PFSK-1 (cell line): Measurements from ENCODE around the gene RPN1.

ENCODE experiments used
- FOXP2 ChIP-seq: optimal IDR thresholded peaks from 2 replicates; pipeline ENCODE3; 2011; ENCODE audit warnings: borderline replicate concordance, control low read depth, inconsistent platforms; ENCODE audit not compliant: insufficient read depth; ENCODE audit errors: extremely low read length, extremely low read depth
- TF ChIP-seq, protein P1 (sequence below), 2 experiments: IDR thresholded peaks; 2 replicates each; pipeline versions ENCODE4 v1.6.1 to v1.8.0; 2011 to 2012; ENCODE audit warnings: low read depth in 2 of 2, low read length in 2 of 2, control low read depth in 1 of 2, inconsistent platforms in 1 of 2, mild to moderate bottlenecking in 1 of 2, moderate library complexity in 1 of 2; ENCODE audit not compliant: insufficient read depth in 1 of 2

GRCh38 chr3:128650096-128651050, at the start of gene RPN1:
- TF ChIP-seq, protein P1, sequence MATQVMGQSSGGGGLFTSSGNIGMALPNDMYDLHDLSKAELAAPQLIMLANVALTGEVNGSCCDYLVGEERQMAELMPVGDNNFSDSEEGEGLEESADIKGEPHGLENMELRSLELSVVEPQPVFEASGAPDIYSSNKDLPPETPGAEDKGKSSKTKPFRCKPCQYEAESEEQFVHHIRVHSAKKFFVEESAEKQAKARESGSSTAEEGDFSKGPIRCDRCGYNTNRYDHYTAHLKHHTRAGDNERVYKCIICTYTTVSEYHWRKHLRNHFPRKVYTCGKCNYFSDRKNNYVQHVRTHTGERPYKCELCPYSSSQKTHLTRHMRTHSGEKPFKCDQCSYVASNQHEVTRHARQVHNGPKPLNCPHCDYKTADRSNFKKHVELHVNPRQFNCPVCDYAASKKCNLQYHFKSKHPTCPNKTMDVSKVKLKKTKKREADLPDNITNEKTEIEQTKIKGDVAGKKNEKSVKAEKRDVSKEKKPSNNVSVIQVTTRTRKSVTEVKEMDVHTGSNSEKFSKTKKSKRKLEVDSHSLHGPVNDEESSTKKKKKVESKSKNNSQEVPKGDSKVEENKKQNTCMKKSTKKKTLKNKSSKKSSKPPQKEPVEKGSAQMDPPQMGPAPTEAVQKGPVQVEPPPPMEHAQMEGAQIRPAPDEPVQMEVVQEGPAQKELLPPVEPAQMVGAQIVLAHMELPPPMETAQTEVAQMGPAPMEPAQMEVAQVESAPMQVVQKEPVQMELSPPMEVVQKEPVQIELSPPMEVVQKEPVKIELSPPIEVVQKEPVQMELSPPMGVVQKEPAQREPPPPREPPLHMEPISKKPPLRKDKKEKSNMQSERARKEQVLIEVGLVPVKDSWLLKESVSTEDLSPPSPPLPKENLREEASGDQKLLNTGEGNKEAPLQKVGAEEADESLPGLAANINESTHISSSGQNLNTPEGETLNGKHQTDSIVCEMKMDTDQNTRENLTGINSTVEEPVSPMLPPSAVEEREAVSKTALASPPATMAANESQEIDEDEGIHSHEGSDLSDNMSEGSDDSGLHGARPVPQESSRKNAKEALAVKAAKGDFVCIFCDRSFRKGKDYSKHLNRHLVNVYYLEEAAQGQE (IDR thresholded peaks at IDR 0.05; ENCODE audit: insufficient read depth in 1 of 2, low read depth in 2 of 2, low read length in 2 of 2) = peak in 1 of 2 experiments; percentile 9; a peak in 1 of 4 replicates
- TF ChIP-seq FOXP2 = peak; percentile 26
